C4-2B (cell line): ENCODE results near the gene FTL.

Experiments used
- H3K27ac ChIP-seq: fragments of 450-650 bp; 2 replicates; pipeline ENCODE4 v1.5.1; 2017
- ZFX ChIP-seq: fragments of 450-650 bp; IDR thresholded peaks from 2 replicates; pipeline ENCODE4 v1.6.1; 2017
- TF ChIP-seq, protein P1 (sequence below): fragments of 450-650 bp; conservative IDR thresholded peaks from 2 replicates; pipeline ENCODE4 v1.5.1; 2017; ENCODE audit warnings: mild to moderate bottlenecking

FTL gene

DNA sequence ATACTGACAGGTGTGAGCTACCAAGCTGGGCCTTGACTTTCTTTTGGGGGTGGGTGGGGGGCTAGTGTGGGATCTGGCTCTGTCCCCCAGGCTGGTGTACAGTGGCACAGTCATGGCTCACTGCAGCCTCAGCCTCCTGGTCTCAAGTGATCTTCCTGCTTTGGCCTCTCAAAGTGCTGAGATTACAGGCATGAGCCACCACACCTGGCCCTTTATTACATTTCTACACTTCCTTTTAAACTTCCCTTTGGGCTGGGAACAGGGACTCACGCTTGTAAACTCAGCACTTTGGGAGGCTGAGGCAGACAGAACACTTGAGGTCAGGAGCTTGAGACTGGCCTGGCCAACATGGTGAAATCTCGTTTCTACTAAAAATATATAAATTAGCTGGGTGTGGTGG is 12.0 kb downstream of the FTL start:
- TF ChIP-seq, protein P1, sequence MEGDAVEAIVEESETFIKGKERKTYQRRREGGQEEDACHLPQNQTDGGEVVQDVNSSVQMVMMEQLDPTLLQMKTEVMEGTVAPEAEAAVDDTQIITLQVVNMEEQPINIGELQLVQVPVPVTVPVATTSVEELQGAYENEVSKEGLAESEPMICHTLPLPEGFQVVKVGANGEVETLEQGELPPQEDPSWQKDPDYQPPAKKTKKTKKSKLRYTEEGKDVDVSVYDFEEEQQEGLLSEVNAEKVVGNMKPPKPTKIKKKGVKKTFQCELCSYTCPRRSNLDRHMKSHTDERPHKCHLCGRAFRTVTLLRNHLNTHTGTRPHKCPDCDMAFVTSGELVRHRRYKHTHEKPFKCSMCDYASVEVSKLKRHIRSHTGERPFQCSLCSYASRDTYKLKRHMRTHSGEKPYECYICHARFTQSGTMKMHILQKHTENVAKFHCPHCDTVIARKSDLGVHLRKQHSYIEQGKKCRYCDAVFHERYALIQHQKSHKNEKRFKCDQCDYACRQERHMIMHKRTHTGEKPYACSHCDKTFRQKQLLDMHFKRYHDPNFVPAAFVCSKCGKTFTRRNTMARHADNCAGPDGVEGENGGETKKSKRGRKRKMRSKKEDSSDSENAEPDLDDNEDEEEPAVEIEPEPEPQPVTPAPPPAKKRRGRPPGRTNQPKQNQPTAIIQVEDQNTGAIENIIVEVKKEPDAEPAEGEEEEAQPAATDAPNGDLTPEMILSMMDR = no peak
- TF ChIP-seq ZFX = no peak
- no peak overlapping the region for H3K27ac ChIP-seq

GRCh38 chr19:48982280-48982679 is 17.2 kb downstream of the FTL start:
- no peak overlapping the region for H3K27ac ChIP-seq
- no peak for TF ChIP-seq ZFX
- TF ChIP-seq, protein P1 = no peak

DNA sequence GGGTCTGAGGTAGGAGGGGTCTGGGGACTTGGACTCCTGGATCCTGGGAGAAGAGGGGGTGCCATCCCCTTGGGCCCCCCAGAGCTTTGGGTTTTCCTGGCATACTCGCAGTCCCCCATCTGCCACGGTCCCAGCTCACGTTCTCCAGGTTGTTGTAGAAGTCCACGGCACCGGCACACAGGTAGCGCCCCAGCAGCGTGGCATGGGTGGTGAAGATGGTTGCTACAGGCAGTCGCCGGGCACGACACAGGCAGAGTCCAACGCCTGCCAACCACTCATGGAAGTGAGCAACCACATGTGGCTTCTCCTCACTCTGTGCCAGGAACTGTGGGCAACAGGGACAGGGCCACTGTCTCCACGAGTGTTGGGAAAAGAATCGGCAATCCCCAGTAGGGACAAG is 20.6 kb downstream of the FTL start:
- H3K27ac ChIP-seq = no peak overlapping the region
- TF ChIP-seq, protein P1 = no peak
- no peak for TF ChIP-seq ZFX

GRCh38 chr19:48986211-48986610 is 21.1 kb downstream of the FTL start:
- no peak overlapping the region for H3K27ac ChIP-seq
- TF ChIP-seq, protein P1 = no peak
- no peak for TF ChIP-seq ZFX

DNA sequence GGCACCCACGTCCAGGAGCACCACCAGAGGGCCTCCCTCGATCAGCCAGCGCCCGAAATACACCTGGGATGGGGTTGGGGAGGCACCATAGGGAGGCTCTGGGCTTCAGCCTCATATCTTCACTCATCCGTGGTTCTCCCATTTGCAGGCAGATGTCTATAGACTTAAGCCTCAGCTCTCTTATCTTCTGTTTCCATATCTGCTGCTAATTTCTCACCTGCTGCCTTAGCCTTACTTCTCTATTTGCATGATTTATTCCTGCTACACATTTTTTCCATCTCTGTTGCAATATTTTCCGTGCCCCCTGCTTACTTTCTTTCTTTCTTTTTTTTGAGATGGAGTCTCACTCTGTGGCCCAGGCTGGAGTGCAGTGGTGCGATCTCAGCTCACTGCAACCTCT is 22.2 kb downstream of the FTL start:
- TF ChIP-seq ZFX = no peak
- TF ChIP-seq, protein P1 = no peak
- no peak overlapping the region for H3K27ac ChIP-seq

- no peak overlapping the region for H3K27ac ChIP-seq
- TF ChIP-seq ZFX = no peak
- TF ChIP-seq, protein P1 = no peak
Measured at GRCh38 chr19:48988286-48988685, 23.2 kb downstream of the FTL start.

GRCh38 chr19:48988860-48989259 is 23.8 kb downstream of the FTL start:
- H3K27ac ChIP-seq = no peak overlapping the region
- no peak for TF ChIP-seq ZFX
- TF ChIP-seq, protein P1 = no peak
